Gastroesophageal sphincter (tissue), 3 donors: ENCODE data around the gene ROBO1.

Experiments
- EP300 ChIP-seq: sonication (generic); formaldehyde crosslinking; IDR thresholded peaks from one replicate; pipeline ENCODE4 v1.6.1; 2017; ENCODE audit warnings: antibody characterized with exemption, mild to moderate bottlenecking
- POLR2A ChIP-seq, 2 donors: fragments of 450-650 bp; IDR thresholded peaks; one replicate each; pipeline ENCODE4 v1.6.1; 2017; ENCODE audit warnings: antibody characterized with exemption in 2 of 2, mild to moderate bottlenecking in 2 of 2, moderate library complexity in 1 of 2
- POLR2AphosphoS5 ChIP-seq: sonication (generic); formaldehyde crosslinking; IDR thresholded peaks from one replicate; pipeline ENCODE4 v1.6.1; 2017; ENCODE audit warnings: antibody characterized with exemption
- TF ChIP-seq, protein P1 (sequence below), 4 experiments: fragments of 200-600 bp in 2 of 4; fragments of 450-650 bp in 2 of 4; sonication (generic) in 1 of 4; IDR thresholded peaks; one replicate each; pipeline ENCODE4 v1.5.1; 2017 to 2019; ENCODE audit warnings: antibody characterized with exemption in 4 of 4, mild to moderate bottlenecking in 2 of 4, moderate library complexity in 2 of 4

DNA sequence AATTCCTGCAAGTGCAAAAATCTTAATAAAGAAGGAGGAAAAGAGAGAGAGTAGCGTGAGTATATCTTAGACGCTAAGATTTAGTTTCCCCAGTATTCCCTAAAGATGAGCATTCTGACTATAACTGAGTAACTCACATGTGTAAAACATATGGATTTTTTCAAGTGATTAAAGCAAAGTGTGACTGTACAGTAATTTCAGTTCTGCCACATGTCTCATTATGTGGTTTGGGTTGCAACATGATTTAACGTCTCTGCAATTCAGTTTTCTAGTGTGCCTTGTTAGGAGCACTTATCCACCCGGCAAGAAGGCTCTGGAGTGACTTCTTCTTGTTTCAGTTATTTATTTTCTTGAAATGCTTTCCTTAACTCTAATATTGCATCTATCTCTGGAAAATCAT is 514.1 kb downstream of the ROBO1 start:
- TF ChIP-seq, protein P1, sequence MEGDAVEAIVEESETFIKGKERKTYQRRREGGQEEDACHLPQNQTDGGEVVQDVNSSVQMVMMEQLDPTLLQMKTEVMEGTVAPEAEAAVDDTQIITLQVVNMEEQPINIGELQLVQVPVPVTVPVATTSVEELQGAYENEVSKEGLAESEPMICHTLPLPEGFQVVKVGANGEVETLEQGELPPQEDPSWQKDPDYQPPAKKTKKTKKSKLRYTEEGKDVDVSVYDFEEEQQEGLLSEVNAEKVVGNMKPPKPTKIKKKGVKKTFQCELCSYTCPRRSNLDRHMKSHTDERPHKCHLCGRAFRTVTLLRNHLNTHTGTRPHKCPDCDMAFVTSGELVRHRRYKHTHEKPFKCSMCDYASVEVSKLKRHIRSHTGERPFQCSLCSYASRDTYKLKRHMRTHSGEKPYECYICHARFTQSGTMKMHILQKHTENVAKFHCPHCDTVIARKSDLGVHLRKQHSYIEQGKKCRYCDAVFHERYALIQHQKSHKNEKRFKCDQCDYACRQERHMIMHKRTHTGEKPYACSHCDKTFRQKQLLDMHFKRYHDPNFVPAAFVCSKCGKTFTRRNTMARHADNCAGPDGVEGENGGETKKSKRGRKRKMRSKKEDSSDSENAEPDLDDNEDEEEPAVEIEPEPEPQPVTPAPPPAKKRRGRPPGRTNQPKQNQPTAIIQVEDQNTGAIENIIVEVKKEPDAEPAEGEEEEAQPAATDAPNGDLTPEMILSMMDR (IDR thresholded peaks at IDR 0.05) = no peak
- TF ChIP-seq EP300 (no peak), POLR2AphosphoS5 (no peak), POLR2A (IDR thresholded peaks at IDR 0.05) (no peak)
